GM18517 (cell line): ENCODE results near the gene DPEP3.
"Not testable (repeated sequence)": the region's sequence is repeated elsewhere in the genome, so short reads cannot be mapped to it uniquely, and the experiment has no call there.

Experiments used
- ATAC-seq: cut with Tn5 transposase; IDR thresholded peaks from one replicate; pipeline ENCODE4 v1.9.1; 2021; ENCODE audit warnings: mild to moderate bottlenecking, moderate library complexity; ENCODE audit not compliant: unreplicated experiment

The DPEP3 gene

DNA sequence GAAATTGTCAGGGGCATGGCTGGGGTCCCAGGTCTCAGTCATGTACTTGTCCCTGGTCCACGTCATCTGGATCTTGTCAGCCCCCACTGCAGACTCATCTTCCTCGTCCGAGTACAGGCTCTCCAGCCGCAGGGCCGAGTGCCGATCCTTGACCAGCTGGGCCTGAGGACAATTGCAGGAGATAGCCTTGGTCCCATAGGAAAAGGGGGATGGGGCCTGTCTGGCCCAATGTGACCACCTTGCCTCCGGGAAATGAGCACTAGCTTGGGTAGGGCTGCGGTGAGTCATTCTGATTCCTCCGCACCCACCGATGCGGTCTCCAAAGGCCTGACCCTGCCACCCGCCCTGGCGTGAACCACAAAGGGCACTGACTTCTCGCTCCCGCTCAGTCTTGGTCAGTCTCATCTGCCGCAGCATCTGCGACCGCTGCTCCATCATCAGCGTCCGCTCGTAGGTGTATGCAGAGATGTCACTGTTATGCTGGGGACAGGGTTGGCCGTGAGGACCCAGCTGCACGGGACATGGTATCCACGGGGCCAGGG is 34.8 kb downstream of the DPEP3 start:
- ATAC-seq = no peak

- ATAC-seq = no peak
Measured at GRCh38 chr16:67944690-67945391, 35.5 kb downstream of the DPEP3 start.

DNA sequence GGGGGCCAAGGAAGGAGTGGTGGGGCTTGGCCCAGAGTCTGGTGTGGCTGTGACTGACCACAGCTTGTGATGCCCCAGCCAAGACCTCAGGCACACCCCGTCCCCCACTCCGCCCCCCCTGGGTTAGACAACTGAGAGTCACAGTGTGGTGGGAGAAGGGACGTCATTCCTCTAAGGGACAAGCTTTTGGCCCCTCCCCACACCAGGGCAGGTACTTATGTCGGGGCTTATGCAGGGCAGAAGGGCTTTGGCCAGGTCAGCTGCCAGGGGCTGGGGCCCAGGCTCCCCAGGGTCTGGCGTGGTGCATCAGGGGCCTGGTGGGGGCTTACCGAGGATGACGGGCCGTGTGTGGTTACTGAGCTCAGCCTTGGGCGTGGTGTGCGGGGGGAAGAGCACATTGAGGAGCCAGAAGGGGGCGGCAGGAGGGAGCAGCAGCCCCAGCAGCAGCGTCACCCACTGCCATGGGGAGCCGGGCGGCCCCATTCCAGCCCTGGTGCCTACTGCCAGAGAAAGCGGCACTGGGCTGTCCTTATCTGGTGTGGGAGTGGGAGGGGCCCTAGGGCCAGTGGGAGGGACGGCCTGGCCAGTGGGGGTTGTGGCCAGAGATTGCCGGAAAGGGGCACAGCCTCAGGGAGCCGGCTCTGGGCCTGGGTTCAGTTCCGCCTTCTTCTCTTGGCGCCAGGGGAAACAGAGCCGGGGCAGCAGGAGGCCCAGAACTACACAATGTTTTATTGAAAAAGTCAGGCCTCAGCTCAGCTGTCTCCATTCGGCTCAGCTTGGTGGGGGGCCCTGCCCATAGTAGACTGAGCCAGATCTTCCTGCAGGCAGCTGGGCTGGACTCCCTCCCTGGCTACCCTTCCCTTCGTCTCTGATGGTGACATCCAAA is 36.4 kb downstream of the DPEP3 start, which contains the start of gene LCAT:
TSS of gene LCAT (minus strand) at position 502 of the 886 bp plus-strand sequence. CDS start at position 483, 19 bp downstream.
- no peak for ATAC-seq

- ATAC-seq = no peak
Measured at GRCh38 chr16:67943256-67943618, 37.1 kb downstream of the DPEP3 start.

GRCh38 chr16:67942510-67943255 is 37.6 kb downstream of the DPEP3 start:
- no peak for ATAC-seq

DNA sequence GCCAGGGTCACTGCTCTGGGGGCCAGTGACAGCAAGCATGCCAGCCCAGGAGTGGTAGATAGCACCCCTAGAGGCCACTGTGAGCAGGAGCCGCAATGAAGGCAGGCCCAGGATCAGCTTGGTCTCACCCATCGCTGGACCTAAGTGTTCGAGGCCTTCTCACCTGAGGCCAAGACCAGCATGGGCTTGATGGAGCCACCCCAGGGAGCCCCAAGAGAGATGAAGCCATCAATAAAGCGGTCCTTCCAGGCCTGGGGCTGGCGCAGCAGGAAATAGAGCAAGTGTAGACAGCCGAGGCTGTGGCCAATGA is 38.1 kb downstream of the DPEP3 start:
- ATAC-seq = no peak

GRCh38 chr16:67941469-67942199 is 38.7 kb downstream of the DPEP3 start:
- no peak for ATAC-seq

- no peak for ATAC-seq
Measured at GRCh38 chr16:67940446-67941089, 39.7 kb downstream of the DPEP3 start.

- ATAC-seq = no peak
Measured at GRCh38 chr16:67939507-67940445, 40.5 kb downstream of the DPEP3 start.

- not testable (repeated sequence) for ATAC-seq
Measured at GRCh38 chr16:67937713-67938112, 42.6 kb downstream of the DPEP3 start.

GRCh38 chr16:67936880-67937605 is 43.3 kb downstream of the DPEP3 start:
- peak; percentile 69 for ATAC-seq

GRCh38 chr16:67936124-67936879 is 44.0 kb downstream of the DPEP3 start, which contains the start of gene PSMB10:
Gene PSMB10 (minus strand): TSS chr16:67936850. CDS start chr16:67936749, 101 bp downstream.
- ATAC-seq = no peak

GRCh38 chr16:67935402-67936123 is 44.7 kb downstream of the DPEP3 start:
- ATAC-seq = peak; percentile 86

DNA sequence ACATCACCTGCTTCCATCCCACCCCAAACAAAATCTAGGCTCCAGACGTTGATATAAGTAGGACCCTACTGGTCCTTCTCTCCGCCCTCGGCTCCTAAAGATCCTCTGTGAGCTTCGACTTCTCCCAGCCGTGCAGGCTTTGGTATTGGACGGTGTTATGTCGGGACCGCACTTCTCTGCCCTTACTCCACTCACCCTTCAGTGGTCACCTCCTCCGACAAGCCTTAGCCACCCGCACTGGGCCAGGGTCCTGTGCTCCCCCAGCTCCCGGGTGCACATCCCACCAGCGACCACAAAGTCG is 45.2 kb downstream of the DPEP3 start:
- ATAC-seq = no peak

GRCh38 chr16:67934306-67935100 is 45.8 kb downstream of the DPEP3 start:
- ATAC-seq = no peak

DNA sequence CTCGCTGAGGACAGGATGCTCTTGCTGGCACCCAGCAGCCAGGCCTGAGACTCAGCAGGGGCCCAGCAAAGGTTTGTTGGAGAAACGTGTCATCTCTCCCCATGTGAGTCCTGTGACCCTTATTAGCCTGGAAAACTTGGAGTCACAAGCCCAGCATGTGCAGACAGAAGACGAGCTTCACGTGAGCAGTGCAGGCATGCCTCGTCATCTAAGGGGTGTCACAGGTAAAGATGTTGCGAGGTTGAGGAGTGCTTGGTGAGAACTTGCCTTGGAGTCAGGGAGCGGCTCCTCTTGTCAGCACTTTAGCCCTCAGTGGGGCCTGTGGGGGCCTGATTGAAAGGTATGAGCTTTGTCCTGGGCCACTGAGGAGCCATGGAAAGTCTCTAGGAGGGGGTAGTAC is 46.5 kb downstream of the DPEP3 start:
- ATAC-seq = no peak
